H1 (cell line): Measurements from ENCODE around the gene FCAMR.

Source experiments
- POLR2A ChIP-seq, 2 experiments: IDR thresholded peaks; 1 replicate in 1 of 2; 2 replicates in 1 of 2; pipeline ENCODE4 v1.6.1; 2011; ENCODE audit warnings: low read depth in 2 of 2, low read length in 2 of 2, mild to moderate bottlenecking in 2 of 2; ENCODE audit errors: control extremely low read depth in 1 of 2
- POLR2AphosphoS5 ChIP-seq: IDR thresholded peaks from 2 replicates; pipeline ENCODE4 v1.6.1; 2011; ENCODE audit warnings: low read depth, low read length
- TAF1 ChIP-seq: IDR thresholded peaks from 2 replicates; pipeline ENCODE4 v1.6.1; 2011; ENCODE audit warnings: mild to moderate bottlenecking, low read depth, low read length
- YY1 ChIP-seq: IDR thresholded peaks from 2 replicates; pipeline ENCODE4 v1.6.1; 2011; ENCODE audit warnings: low read depth, mild to moderate bottlenecking, low read length
- TF ChIP-seq, protein P1 (sequence below), 3 experiments: IDR thresholded peaks; 1 replicate in 2 of 3; 2 replicates in 1 of 3; pipeline versions ENCODE4 v1.5.1 to v1.6.1; 2011; ENCODE audit warnings: low read length in 3 of 3, mild to moderate bottlenecking in 3 of 3, inconsistent platforms in 2 of 3, low read depth in 1 of 3, moderate library complexity in 1 of 3; ENCODE audit not compliant: insufficient read depth in 1 of 3; ENCODE audit errors: control extremely low read depth in 1 of 3

DNA sequence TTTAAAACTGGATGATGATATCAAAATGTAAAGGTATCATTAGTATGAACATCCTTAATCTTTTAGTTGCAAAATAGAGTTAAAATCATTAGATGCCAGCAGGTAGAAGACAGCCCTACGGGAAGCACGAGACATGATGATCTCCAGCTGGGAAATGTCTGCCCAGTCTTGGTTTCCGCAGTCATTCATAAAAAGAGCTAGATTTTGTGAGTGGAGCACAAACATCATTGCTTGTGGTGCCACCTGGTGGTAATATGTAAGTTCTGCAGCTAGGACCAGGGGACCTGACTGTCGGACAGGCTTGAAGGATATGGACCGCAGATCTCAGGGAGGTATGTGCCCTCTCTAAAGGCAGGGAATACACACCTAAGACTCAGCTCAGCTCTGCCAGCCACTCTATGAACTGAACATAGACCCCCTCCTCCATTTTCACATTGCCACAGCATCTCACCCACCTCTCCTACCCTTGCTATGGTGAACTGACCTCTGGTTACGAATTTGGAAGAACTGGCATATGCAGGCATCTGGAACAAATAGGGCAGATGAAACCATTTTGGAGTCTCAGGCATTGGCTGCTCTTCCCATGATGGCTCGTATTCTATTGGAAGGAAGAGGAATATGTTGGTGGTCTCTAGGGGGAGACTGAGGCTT lies 57.7 kb downstream of the FCAMR start:
- TF ChIP-seq, protein P1, sequence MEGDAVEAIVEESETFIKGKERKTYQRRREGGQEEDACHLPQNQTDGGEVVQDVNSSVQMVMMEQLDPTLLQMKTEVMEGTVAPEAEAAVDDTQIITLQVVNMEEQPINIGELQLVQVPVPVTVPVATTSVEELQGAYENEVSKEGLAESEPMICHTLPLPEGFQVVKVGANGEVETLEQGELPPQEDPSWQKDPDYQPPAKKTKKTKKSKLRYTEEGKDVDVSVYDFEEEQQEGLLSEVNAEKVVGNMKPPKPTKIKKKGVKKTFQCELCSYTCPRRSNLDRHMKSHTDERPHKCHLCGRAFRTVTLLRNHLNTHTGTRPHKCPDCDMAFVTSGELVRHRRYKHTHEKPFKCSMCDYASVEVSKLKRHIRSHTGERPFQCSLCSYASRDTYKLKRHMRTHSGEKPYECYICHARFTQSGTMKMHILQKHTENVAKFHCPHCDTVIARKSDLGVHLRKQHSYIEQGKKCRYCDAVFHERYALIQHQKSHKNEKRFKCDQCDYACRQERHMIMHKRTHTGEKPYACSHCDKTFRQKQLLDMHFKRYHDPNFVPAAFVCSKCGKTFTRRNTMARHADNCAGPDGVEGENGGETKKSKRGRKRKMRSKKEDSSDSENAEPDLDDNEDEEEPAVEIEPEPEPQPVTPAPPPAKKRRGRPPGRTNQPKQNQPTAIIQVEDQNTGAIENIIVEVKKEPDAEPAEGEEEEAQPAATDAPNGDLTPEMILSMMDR (IDR thresholded peaks at IDR 0.05; ENCODE audit: control extremely low read depth in 1 of 3, insufficient read depth in 1 of 3, low read depth in 1 of 3, low read length in 3 of 3) = peak; percentile 69 to 90 (median 87)
- TF ChIP-seq YY1 = no peak
- TF ChIP-seq TAF1 = no peak
- TF ChIP-seq POLR2A (IDR thresholded peaks at IDR 0.05; ENCODE audit: control extremely low read depth in 1 of 2, low read depth in 2 of 2, low read length in 2 of 2) = no peak
- TF ChIP-seq POLR2AphosphoS5 = no peak
